Endodermal cell (in vitro differentiated cells): ENCODE results near the gene ANAPC10. TPM values are rescaled to one million over a fixed set of nuclear protein-coding genes. Genes with fewer than 3 reads are reported as not detected.
"Not testable (repeated sequence)": the region's sequence is repeated elsewhere in the genome, so short reads cannot be mapped to it uniquely, and the experiment has no call there.

Experiments used
- DNase-seq: peaks from one replicate; pipeline ENCODE4 v3.0.0-alpha.2; 2017
- H3K27ac ChIP-seq: 2 replicates; pipeline ENCODE4 v1.5.1; 2013; ENCODE audit warnings: mild to moderate bottlenecking, low read depth, low read length, moderate library complexity
- H3K27me3 ChIP-seq: 2 replicates; pipeline ENCODE4 v1.6.1; 2013; ENCODE audit warnings: mild to moderate bottlenecking, low read length, moderate library complexity; ENCODE audit not compliant: insufficient read depth, control insufficient read depth, poor library complexity, severe bottlenecking
- H3K36me3 ChIP-seq: 2 replicates; pipeline ENCODE4 v1.7.0; 2013; ENCODE audit warnings: mild to moderate bottlenecking, low read length, moderate library complexity; ENCODE audit not compliant: control insufficient read depth, insufficient read depth
- H3K4me1 ChIP-seq: one replicate; pipeline ENCODE4 v1.7.0; 2013; ENCODE audit warnings: low read length; ENCODE audit not compliant: control insufficient read depth, insufficient read depth
- H3K4me3 ChIP-seq: 2 replicates; pipeline ENCODE4 v1.5.1; 2013; ENCODE audit warnings: mild to moderate bottlenecking, low read length, moderate library complexity
- H3K9ac ChIP-seq: 2 replicates; pipeline ENCODE4 v1.6.1; 2013; ENCODE audit warnings: mild to moderate bottlenecking, low read length, moderate library complexity; ENCODE audit not compliant: poor library complexity, severe bottlenecking; ENCODE audit errors: extremely low read depth
- H3K9me3 ChIP-seq: 2 replicates; pipeline ENCODE4 v1.6.1; 2013; ENCODE audit warnings: mild to moderate bottlenecking, low read length, moderate library complexity; ENCODE audit not compliant: control insufficient read depth
- H3K27ac Mint-ChIP-seq: 2 replicates; pipeline ENCODE4 v1.8.0; 2020; ENCODE audit warnings: mixed read lengths
- H3K27me3 Mint-ChIP-seq: 2 replicates; pipeline ENCODE4 v1.8.0; 2021; ENCODE audit warnings: mild to moderate bottlenecking, mixed read lengths; ENCODE audit not compliant: insufficient read depth
- H3K36me3 Mint-ChIP-seq: 2 replicates; pipeline ENCODE4 v1.8.0; 2020; ENCODE audit warnings: low read depth, mixed read lengths
- H3K4me1 Mint-ChIP-seq: 2 replicates; pipeline ENCODE4 v1.8.0; 2020; ENCODE audit warnings: mixed read lengths
- H3K4me3 Mint-ChIP-seq: 2 replicates; pipeline ENCODE4 v1.8.0; 2020; ENCODE audit warnings: mild to moderate bottlenecking, moderate library complexity, mixed read lengths
- H3K9me3 Mint-ChIP-seq: 2 replicates; pipeline ENCODE4 v1.8.0; 2020; ENCODE audit warnings: mild to moderate bottlenecking, mixed read lengths
- CTCF ChIP-seq: fragments of 200-600 bp; sonication (generic); conservative IDR thresholded peaks from 2 replicates; pipeline ENCODE4 v1.5.0; 2021; ENCODE audit warnings: antibody characterized with exemption, mild to moderate bottlenecking
- WGBS, 2 experiments: methylation state at CpG; one replicate each; pipeline versions ENCODE4 v1.1.5 to v1.1.7; 2013; ENCODE audit warnings: missing lambda C conversion rate in 2 of 2, mixed read lengths in 1 of 2; ENCODE audit not compliant: insufficient coverage in 1 of 2, insufficient read length in 1 of 2; 5-methylcytosine and 5-hydroxymethylcytosine counted together
- total RNA-seq, 2 donors: library from RNA; stranded (reverse); fragmentation: NEBNext Ultra II Directional in 1 of 2; extraction: Animal tissue kit (Norgen Biotek cat#: 25700) in 1 of 2; gene quantifications; 2 replicates in 1 of 2; 3 replicates in 1 of 2; pipeline ENCODE4 v1.2.1, GENCODE V29; 2021

The ANAPC10 gene
- total RNA-seq, 2 donors from 2014 or later: 25.0 to 29.6 TPM

DNA sequence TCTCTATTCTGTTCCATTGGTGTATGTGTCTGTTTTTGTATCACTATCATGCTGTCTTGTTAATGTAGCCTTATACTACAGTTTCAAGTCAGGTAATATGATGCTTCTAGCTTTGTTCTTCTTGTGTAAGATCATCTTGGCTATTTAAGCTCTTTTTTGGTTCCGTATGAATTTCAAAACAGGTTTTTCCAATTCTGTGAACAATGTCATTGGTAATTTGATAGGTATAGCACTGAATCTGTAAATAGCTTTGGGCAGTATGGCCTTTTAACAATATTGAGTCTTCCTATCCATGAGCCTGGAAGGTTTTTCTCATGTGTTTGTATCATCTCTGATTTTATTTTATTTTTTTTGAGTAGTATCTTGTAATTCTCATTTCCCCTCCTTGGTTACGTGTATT, 94.3 kb downstream of the ANAPC10 start:
- Histone ChIP-seq H3K36me3 (no peaks in the 10 kb centered on the region), H3K27ac (no peak overlapping the region), H3K9ac (no peak overlapping the region), H3K4me3 (no peak overlapping the region), H3K9me3 (no peaks in the 10 kb centered on the region), H3K4me1 (no peaks in the 10 kb centered on the region), H3K27me3 (no peaks in the 10 kb centered on the region)
- no peak overlapping the region for H3K27ac Mint-ChIP-seq
- no peak overlapping the region for H3K4me3 Mint-ChIP-seq
- H3K4me1 Mint-ChIP-seq: peaks cover 8% of the 10 kb centered on the region
- no peak for TF ChIP-seq CTCF
- peaks cover 10% of the 10 kb centered on the region for H3K36me3 Mint-ChIP-seq
- 67 to 96% methylated on average over 1 to 2 of the region's 2 CpGs for WGBS, 2 experiments
- no peak for DNase-seq
- H3K27me3 Mint-ChIP-seq: no peaks in the 10 kb centered on the region
- H3K9me3 Mint-ChIP-seq: peaks cover 10% of the 10 kb centered on the region

DNA sequence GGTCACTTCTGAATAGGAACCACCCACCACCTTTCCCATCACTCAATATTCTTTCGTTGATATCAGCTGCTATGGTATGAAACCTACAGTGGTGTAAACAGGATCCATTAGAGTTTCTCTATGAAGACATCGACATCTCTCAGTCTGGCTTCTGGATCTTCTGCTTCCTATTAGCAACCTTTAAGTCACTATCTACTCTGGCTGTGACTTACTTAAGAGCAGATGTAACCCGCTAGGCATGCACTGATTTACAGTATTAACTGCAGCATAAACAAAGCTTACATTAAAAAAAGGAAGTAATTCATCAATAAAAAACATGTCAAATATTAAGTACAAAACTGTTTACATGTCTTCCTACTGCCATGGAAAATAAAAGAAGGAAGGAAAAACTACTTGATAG, 96.4 kb downstream of the ANAPC10 start:
- Mint-ChIP-seq H3K9me3 (peaks cover 10% of the 10 kb centered on the region), H3K4me3 (no peak overlapping the region), H3K4me1 (peaks cover 6% of the 10 kb centered on the region), H3K27ac (no peak overlapping the region), H3K27me3 (no peaks in the 10 kb centered on the region), H3K36me3 (peaks cover 10% of the 10 kb centered on the region)
- TF ChIP-seq CTCF: no peak
- Histone ChIP-seq H3K9me3 (no peaks in the 10 kb centered on the region), H3K9ac (no peak overlapping the region), H3K27ac (no peak overlapping the region), H3K4me3 (no peak overlapping the region), H3K4me1 (no peaks in the 10 kb centered on the region), H3K27me3 (no peaks in the 10 kb centered on the region), H3K36me3 (no peaks in the 10 kb centered on the region)
- 96 to 100% methylated on average over 3 of the region's 3 CpGs for WGBS, 2 experiments
- no peak for DNase-seq

GRCh38 chr4:145000656-145001055, 97.3 kb downstream of the ANAPC10 start:
- not testable (repeated sequence) for H3K27ac ChIP-seq, H3K9me3 Mint-ChIP-seq, H3K4me3 ChIP-seq, H3K36me3 ChIP-seq, H3K9me3 ChIP-seq, H3K9ac ChIP-seq, H3K27me3 Mint-ChIP-seq, H3K36me3 Mint-ChIP-seq, DNase-seq, H3K27me3 ChIP-seq, H3K27ac Mint-ChIP-seq, H3K4me1 ChIP-seq, H3K4me1 Mint-ChIP-seq, H3K4me3 Mint-ChIP-seq
- 94 to 100% methylated on average over 4 to 5 of the region's 5 CpGs for WGBS, 2 experiments

GRCh38 chr4:144989306-144989705, 108.7 kb downstream of the ANAPC10 start:
- Histone ChIP-seq H3K4me3 (no peak overlapping the region), H3K27me3 (no peaks in the 10 kb centered on the region), H3K9ac (no peak overlapping the region), H3K27ac (no peak overlapping the region), H3K9me3 (no peaks in the 10 kb centered on the region), H3K4me1 (no peaks in the 10 kb centered on the region), H3K36me3 (peaks cover 4% of the 10 kb centered on the region)
- DNase-seq: no peak
- H3K4me1 Mint-ChIP-seq: peaks cover 10% of the 10 kb centered on the region
- H3K27ac Mint-ChIP-seq: no peak overlapping the region
- H3K9me3 Mint-ChIP-seq: peaks cover 3% of the 10 kb centered on the region
- H3K4me3 Mint-ChIP-seq: no peak overlapping the region
- peaks cover 7% of the 10 kb centered on the region for H3K36me3 Mint-ChIP-seq
- TF ChIP-seq CTCF: no peak
- H3K27me3 Mint-ChIP-seq: no peaks in the 10 kb centered on the region
- WGBS, 2 experiments: 88 to 94% methylated on average over 2 of the region's 2 CpGs
